ENCODE results near the gene PIH1D1.

The PIH1D1 gene

GRCh38 chr19:49487277-49488045, 35.8 kb upstream of the PIH1D1 start, which contains the start of gene RPL13A:
TSS of gene RPL13A (plus strand) at chr19:49487608. CDS start at chr19:49487630, 22 bp downstream.
- H4K91ac ChIP-seq (ENCODE audit: low read length) = peak within 1 kb of the TSS; percentile 90
- H3K36me3 ChIP-seq (ENCODE audit: control insufficient read depth in 1 of 2, insufficient read depth in 2 of 2, low read depth in 1 of 2, low read length in 2 of 2) = peaks cover 38 to 47% of the 10 kb centered on the region in 2 experiments
- peak within 1 kb of the TSS; percentile 100 for H4K8ac ChIP-seq (ENCODE audit: low read length)
- H3K14ac ChIP-seq (ENCODE audit: low read length in 2 of 2) = peak within 1 kb of the TSS in 1 of 2 experiments; percentile 85
- H2BK15ac ChIP-seq (ENCODE audit: low read depth, poor library complexity, severe bottlenecking) = peak within 1 kb of the TSS; percentile 98
- 1% methylated on average over 57 of the region's 57 CpGs for WGBS
- peak within 1 kb of the TSS; percentile 77 to 97 for H3K4me3 ChIP-seq (ENCODE audit: insufficient read depth in 1 of 2, low read depth in 1 of 2, low read length in 2 of 2)
- H3K18ac ChIP-seq (ENCODE audit: low read depth in 1 of 2, low read length in 2 of 2) = peak within 1 kb of the TSS; percentile 66 to 92
- H3K79me1 ChIP-seq (replicated peaks; ENCODE audit: low read length, poor library complexity, severe bottlenecking) = peaks cover 3% of the 10 kb centered on the region
- H3K4me2 ChIP-seq (ENCODE audit: low read length, poor library complexity, severe bottlenecking) = peak within 1 kb of the TSS; percentile 66
- H3K27ac ChIP-seq (ENCODE audit: low read length, poor library complexity, severe bottlenecking) = peak within 1 kb of the TSS; percentile 37
- H2BK120ac ChIP-seq (ENCODE audit: low read depth, low read length) = peak within 1 kb of the TSS; percentile 54
- peak within 1 kb of the TSS; percentile 100 for H3K9ac ChIP-seq (ENCODE audit: low read length)
- H3K23ac ChIP-seq (ENCODE audit: low read length in 2 of 2) = peak within 1 kb of the TSS in 1 of 2 experiments; percentile 6
- H2BK12ac ChIP-seq (ENCODE audit: low read length in 2 of 2) = no peak within 1 kb of the TSS
- peak within 1 kb of the TSS; percentile 46 for H2AK5ac ChIP-seq (ENCODE audit: low read length, severe bottlenecking)
- H3K27me3 ChIP-seq (ENCODE audit: control insufficient read depth in 1 of 2, insufficient read depth in 1 of 2, low read length in 2 of 2) = no peaks in the 10 kb centered on the region
- H3K4ac ChIP-seq (ENCODE audit: low read depth in 1 of 2, low read length in 2 of 2) = peak within 1 kb of the TSS; percentile 27 to 71
- H2AFZ ChIP-seq (ENCODE audit: low read depth, low read length) = peak within 1 kb of the TSS; percentile 48
- no peaks in the 10 kb centered on the region for H3K9me3 ChIP-seq (ENCODE audit: control insufficient read depth, low read length)
- peak; percentile 99 for DNase-seq
- peaks cover 24% of the 10 kb centered on the region for H3K4me1 ChIP-seq (ENCODE audit: control insufficient read depth, insufficient read depth, low read depth, low read length)
- no peak within 1 kb of the TSS for H2BK5ac ChIP-seq (ENCODE audit: low read depth, low read length, poor library complexity, severe bottlenecking)

GRCh38 chr19:49486710-49487276, 35.2 kb upstream of the PIH1D1 start:
- no peak overlapping the region for H3K23ac ChIP-seq (ENCODE audit: low read length in 2 of 2)
- no peak overlapping the region for H2BK12ac ChIP-seq (ENCODE audit: low read length in 2 of 2)
- H2AFZ ChIP-seq (ENCODE audit: low read depth, low read length) = peak overlapping the region; percentile 48
- no peak overlapping the region for H3K14ac ChIP-seq (ENCODE audit: low read length in 2 of 2)
- peak overlapping the region; percentile 54 for H2BK120ac ChIP-seq (ENCODE audit: low read depth, low read length)
- H3K9ac ChIP-seq (ENCODE audit: low read length) = peak overlapping the region; percentile 64
- H3K18ac ChIP-seq (ENCODE audit: low read depth in 1 of 2, low read length in 2 of 2) = peak overlapping the region; percentile 66 to 92
- peak overlapping the region; percentile 90 for H4K91ac ChIP-seq (ENCODE audit: low read length)
- 57% methylated on average over 17 of the region's 23 CpGs for WGBS
- peak overlapping the region; percentile 98 for H2BK15ac ChIP-seq (ENCODE audit: low read depth, poor library complexity, severe bottlenecking)
- H2BK5ac ChIP-seq (ENCODE audit: low read depth, low read length, poor library complexity, severe bottlenecking) = no peak overlapping the region
- no peaks in the 10 kb centered on the region for H3K27me3 ChIP-seq (ENCODE audit: control insufficient read depth in 1 of 2, insufficient read depth in 1 of 2, low read length in 2 of 2)
- H2AK5ac ChIP-seq (ENCODE audit: low read length, severe bottlenecking) = peak overlapping the region; percentile 2
- H3K4ac ChIP-seq (ENCODE audit: low read depth in 1 of 2, low read length in 2 of 2) = peak overlapping the region in 1 of 2 experiments; percentile 44
- DNase-seq = no peak
- H4K8ac ChIP-seq (ENCODE audit: low read length) = peak overlapping the region; percentile 100
- no peak overlapping the region for H3K27ac ChIP-seq (ENCODE audit: low read length, poor library complexity, severe bottlenecking)
- peaks cover 3% of the 10 kb centered on the region for H3K79me1 ChIP-seq (replicated peaks; ENCODE audit: low read length, poor library complexity, severe bottlenecking)
- H3K36me3 ChIP-seq (ENCODE audit: control insufficient read depth in 1 of 2, insufficient read depth in 2 of 2, low read depth in 1 of 2, low read length in 2 of 2) = peaks cover 32 to 44% of the 10 kb centered on the region in 2 experiments
- H3K4me3 ChIP-seq (ENCODE audit: insufficient read depth in 1 of 2, low read depth in 1 of 2, low read length in 2 of 2) = no peak overlapping the region
- no peaks in the 10 kb centered on the region for H3K9me3 ChIP-seq (ENCODE audit: control insufficient read depth, low read length)
- peaks cover 24% of the 10 kb centered on the region for H3K4me1 ChIP-seq (ENCODE audit: control insufficient read depth, insufficient read depth, low read depth, low read length)
- H3K4me2 ChIP-seq (ENCODE audit: low read length, poor library complexity, severe bottlenecking) = peak overlapping the region; percentile 3

GRCh38 chr19:49486232-49486631, 34.6 kb upstream of the PIH1D1 start:
- Histone ChIP-seq H3K14ac (ENCODE audit: low read length in 2 of 2) (no peak overlapping the region), H3K27me3 (ENCODE audit: control insufficient read depth in 1 of 2, insufficient read depth in 1 of 2, low read length in 2 of 2) (no peaks in the 10 kb centered on the region), H2BK12ac (ENCODE audit: low read length in 2 of 2) (no peak overlapping the region), H3K23ac (ENCODE audit: low read length in 2 of 2) (no peak overlapping the region), H3K79me1 (replicated peaks; ENCODE audit: low read length, poor library complexity, severe bottlenecking) (peaks cover 3% of the 10 kb centered on the region), H3K27ac (ENCODE audit: low read length, poor library complexity, severe bottlenecking) (no peak overlapping the region), H3K4me3 (ENCODE audit: insufficient read depth in 1 of 2, low read depth in 1 of 2, low read length in 2 of 2) (no peak overlapping the region), H3K18ac (ENCODE audit: low read depth in 1 of 2, low read length in 2 of 2) (no peak overlapping the region), H4K91ac (ENCODE audit: low read length) (no peak overlapping the region), H3K9ac (ENCODE audit: low read length) (no peak overlapping the region), H2BK5ac (ENCODE audit: low read depth, low read length, poor library complexity, severe bottlenecking) (no peak overlapping the region), H2BK15ac (ENCODE audit: low read depth, poor library complexity, severe bottlenecking) (no peak overlapping the region), H3K4me1 (ENCODE audit: control insufficient read depth, insufficient read depth, low read depth, low read length) (peaks cover 22% of the 10 kb centered on the region), H3K4me2 (ENCODE audit: low read length, poor library complexity, severe bottlenecking) (no peak overlapping the region), H3K36me3 (ENCODE audit: control insufficient read depth in 1 of 2, insufficient read depth in 2 of 2, low read depth in 1 of 2, low read length in 2 of 2) (peaks cover 26 to 39% of the 10 kb centered on the region in 2 experiments), H2AK5ac (ENCODE audit: low read length, severe bottlenecking) (peak overlapping the region; percentile 2), H2BK120ac (ENCODE audit: low read depth, low read length) (no peak overlapping the region), H3K9me3 (ENCODE audit: control insufficient read depth, low read length) (no peaks in the 10 kb centered on the region), H2AFZ (ENCODE audit: low read depth, low read length) (no peak overlapping the region), H4K8ac (ENCODE audit: low read length) (peak overlapping the region; percentile 100), H3K4ac (ENCODE audit: low read depth in 1 of 2, low read length in 2 of 2) (no peak overlapping the region)
- 91% methylated on average over 7 of the region's 7 CpGs for WGBS
- DNase-seq = no peak

GRCh38 chr19:49481020-49481683, 29.5 kb upstream of the PIH1D1 start:
- H2BK5ac ChIP-seq (ENCODE audit: low read depth, low read length, poor library complexity, severe bottlenecking) = no peak overlapping the region
- H2BK15ac ChIP-seq (ENCODE audit: low read depth, poor library complexity, severe bottlenecking) = no peak overlapping the region
- H3K79me1 ChIP-seq (replicated peaks; ENCODE audit: low read length, poor library complexity, severe bottlenecking) = peaks cover 2% of the 10 kb centered on the region
- H4K91ac ChIP-seq (ENCODE audit: low read length) = no peak overlapping the region
- no peak overlapping the region for H3K4me3 ChIP-seq (ENCODE audit: insufficient read depth in 1 of 2, low read depth in 1 of 2, low read length in 2 of 2)
- H3K27me3 ChIP-seq (ENCODE audit: control insufficient read depth in 1 of 2, insufficient read depth in 1 of 2, low read length in 2 of 2) = no peaks in the 10 kb centered on the region
- no peak overlapping the region for H3K18ac ChIP-seq (ENCODE audit: low read depth in 1 of 2, low read length in 2 of 2)
- H2BK120ac ChIP-seq (ENCODE audit: low read depth, low read length) = no peak overlapping the region
- DNase-seq = no peak
- no peak overlapping the region for H2BK12ac ChIP-seq (ENCODE audit: low read length in 2 of 2)
- H2AK5ac ChIP-seq (ENCODE audit: low read length, severe bottlenecking) = no peak overlapping the region
- no peak overlapping the region for H3K4ac ChIP-seq (ENCODE audit: low read depth in 1 of 2, low read length in 2 of 2)
- H3K36me3 ChIP-seq (ENCODE audit: control insufficient read depth in 1 of 2, insufficient read depth in 2 of 2, low read depth in 1 of 2, low read length in 2 of 2) = peaks cover 0 to 10% of the 10 kb centered on the region in 2 experiments
- no peak overlapping the region for H3K4me2 ChIP-seq (ENCODE audit: low read length, poor library complexity, severe bottlenecking)
- no peak overlapping the region for H2AFZ ChIP-seq (ENCODE audit: low read depth, low read length)
- WGBS = 84% methylated on average over 5 of the region's 7 CpGs
- H3K9me3 ChIP-seq (ENCODE audit: control insufficient read depth, low read length) = no peaks in the 10 kb centered on the region
- H3K4me1 ChIP-seq (ENCODE audit: control insufficient read depth, insufficient read depth, low read depth, low read length) = peaks cover 3% of the 10 kb centered on the region
- H3K9ac ChIP-seq (ENCODE audit: low read length) = no peak overlapping the region
- no peak overlapping the region for H3K27ac ChIP-seq (ENCODE audit: low read length, poor library complexity, severe bottlenecking)
- no peak overlapping the region for H4K8ac ChIP-seq (ENCODE audit: low read length)
- no peak overlapping the region for H3K14ac ChIP-seq (ENCODE audit: low read length in 2 of 2)
- H3K23ac ChIP-seq (ENCODE audit: low read length in 2 of 2) = no peak overlapping the region
